ENCODE results near the gene FAM187B.

The FAM187B gene

GRCh38 chr19:35228177-35228930, at the start of gene FAM187B:
Gene FAM187B, minus strand, starts transcription at chr19:35228739. Its CDS starts 59 bp downstream, at chr19:35228680.
- no peak for DNase-seq (ENCODE audit: low read depth)
- TF ChIP-seq CTCF (IDR thresholded peaks at IDR 0.05; ENCODE audit: control insufficient read depth, insufficient read depth, low read depth, low read length, missing control alignments): no peak
- no peak within 1 kb of the TSS for H3K4me3 ChIP-seq (ENCODE audit: control insufficient read depth, low read depth, low read length)

- no peak for DNase-seq (ENCODE audit: low read depth)
- no peak for TF ChIP-seq CTCF (IDR thresholded peaks at IDR 0.05; ENCODE audit: control insufficient read depth, insufficient read depth, low read depth, low read length, missing control alignments)
- no peak overlapping the region for H3K4me3 ChIP-seq (ENCODE audit: control insufficient read depth, low read depth, low read length)
Measured at GRCh38 chr19:35276706-35277281, 48.3 kb upstream of the FAM187B start.

GRCh38 chr19:35274323-35274722, 45.8 kb upstream of the FAM187B start:
- TF ChIP-seq CTCF (IDR thresholded peaks at IDR 0.05; ENCODE audit: control insufficient read depth, insufficient read depth, low read depth, low read length, missing control alignments): no peak
- DNase-seq (ENCODE audit: low read depth): no peak
- H3K4me3 ChIP-seq (ENCODE audit: control insufficient read depth, low read depth, low read length): no peak overlapping the region

GRCh38 chr19:35273686-35274259, 45.2 kb upstream of the FAM187B start:
- TF ChIP-seq CTCF (IDR thresholded peaks at IDR 0.05; ENCODE audit: control insufficient read depth, insufficient read depth, low read depth, low read length, missing control alignments): no peak
- H3K4me3 ChIP-seq (ENCODE audit: control insufficient read depth, low read depth, low read length): no peak overlapping the region
- DNase-seq (ENCODE audit: low read depth): no peak

GRCh38 chr19:35272954-35273649, 44.6 kb upstream of the FAM187B start:
- H3K4me3 ChIP-seq (ENCODE audit: control insufficient read depth, low read depth, low read length): no peak overlapping the region
- TF ChIP-seq CTCF (IDR thresholded peaks at IDR 0.05; ENCODE audit: control insufficient read depth, insufficient read depth, low read depth, low read length, missing control alignments): no peak
- no peak for DNase-seq (ENCODE audit: low read depth)

- DNase-seq (ENCODE audit: low read depth): no peak
- TF ChIP-seq CTCF (IDR thresholded peaks at IDR 0.05; ENCODE audit: control insufficient read depth, insufficient read depth, low read depth, low read length, missing control alignments): no peak
- no peak overlapping the region for H3K4me3 ChIP-seq (ENCODE audit: control insufficient read depth, low read depth, low read length)
Measured at GRCh38 chr19:35272122-35272719, 43.7 kb upstream of the FAM187B start.

All from AG09309 (cell line).